Stimulated activated CD4-positive, alpha-beta T cell treated with anti-CD3 and anti-CD28 coated beads, Interleukin-2, amount 100 ng/mL, for 4 hours (primary cell): ENCODE data around the gene ZNF865.

ENCODE experiments used
- DNase-seq: peaks from one replicate; pipeline ENCODE4 v3.0.0-alpha.2; 2020; ENCODE audit warnings: low read depth

The ZNF865 gene

DNA sequence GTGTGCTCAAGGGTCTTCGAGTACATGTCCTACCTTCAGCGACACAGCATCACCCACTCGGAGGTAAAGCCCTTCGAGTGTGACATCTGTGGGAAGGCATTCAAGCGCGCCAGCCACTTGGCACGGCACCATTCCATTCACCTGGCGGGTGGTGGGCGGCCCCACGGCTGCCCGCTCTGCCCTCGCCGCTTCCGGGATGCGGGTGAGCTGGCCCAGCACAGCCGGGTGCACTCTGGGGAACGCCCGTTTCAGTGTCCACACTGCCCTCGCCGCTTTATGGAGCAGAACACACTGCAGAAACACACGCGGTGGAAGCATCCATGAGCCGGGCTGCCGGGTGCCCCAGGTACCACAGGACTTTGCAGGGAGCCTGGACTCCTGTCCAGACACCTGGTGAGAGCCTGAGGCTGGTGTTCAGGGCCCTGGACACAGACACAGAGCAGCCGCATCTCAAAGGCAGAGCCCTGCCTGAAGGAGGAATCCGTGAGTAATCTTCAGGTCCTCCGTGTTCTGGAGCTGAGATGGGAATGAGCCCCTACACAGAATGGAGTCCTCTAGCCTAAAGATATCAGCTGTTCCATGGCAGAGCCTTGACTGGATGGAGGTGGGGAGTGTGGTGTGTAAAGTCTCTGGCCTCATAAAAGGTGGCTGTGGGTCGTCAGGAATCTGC lies 39.5 kb downstream of the ZNF865 start:
- no peak for DNase-seq

GRCh38 chr19:55645512-55645881 lies 40.0 kb downstream of the ZNF865 start:
- no peak for DNase-seq

- no peak for DNase-seq
Observed at GRCh38 chr19:55646889-55647731, 41.7 kb downstream of the ZNF865 start.

DNA sequence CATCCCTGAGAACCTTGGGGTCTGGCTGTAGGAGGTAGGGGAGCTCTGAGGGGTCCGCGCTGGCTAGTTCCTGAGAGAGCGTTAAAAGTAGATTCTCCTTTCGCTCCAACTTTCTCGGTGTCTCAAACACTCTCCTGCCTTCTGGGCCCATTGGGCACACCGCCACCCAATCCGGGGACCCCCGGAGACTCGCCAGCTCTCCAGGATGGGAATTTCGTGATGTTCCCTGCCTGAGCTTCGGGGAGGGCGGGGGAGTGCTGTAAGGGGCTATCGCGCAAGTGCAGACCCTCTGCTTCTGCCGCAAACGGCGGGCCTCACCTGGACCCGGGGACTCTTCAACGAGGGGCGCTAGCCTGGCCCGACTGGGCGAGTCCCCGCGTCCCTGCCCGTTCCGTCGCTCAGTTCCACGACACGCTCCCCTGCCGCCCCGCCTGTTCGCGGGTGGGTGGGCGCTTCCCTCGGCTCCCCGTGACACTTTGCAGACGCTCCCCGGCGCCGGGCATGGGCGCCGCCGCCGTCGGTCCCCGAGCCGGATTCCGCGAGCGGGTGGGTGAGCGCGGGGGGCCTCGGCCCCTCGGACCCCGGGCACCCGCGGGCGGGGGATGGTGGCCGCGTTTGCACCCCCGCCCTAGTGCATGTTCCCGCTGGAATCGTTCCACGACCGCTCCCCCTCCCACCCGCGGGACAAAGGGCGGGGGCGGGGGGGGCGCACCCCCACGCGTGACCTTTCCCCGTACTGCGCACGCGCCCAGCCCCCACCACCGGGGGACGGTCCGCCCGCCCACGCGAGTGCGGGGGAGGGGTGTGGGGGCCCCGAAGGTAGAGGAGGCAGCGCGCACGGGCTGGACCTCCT lies 42.5 kb downstream of the ZNF865 start, which contains the start of gene CCDC106:
TSS of gene CCDC106 (plus strand) at position 481 of the 853 bp plus-strand sequence. CDS start 835 bp downstream, outside the sequence.
- peak; percentile 63 for DNase-seq

DNA sequence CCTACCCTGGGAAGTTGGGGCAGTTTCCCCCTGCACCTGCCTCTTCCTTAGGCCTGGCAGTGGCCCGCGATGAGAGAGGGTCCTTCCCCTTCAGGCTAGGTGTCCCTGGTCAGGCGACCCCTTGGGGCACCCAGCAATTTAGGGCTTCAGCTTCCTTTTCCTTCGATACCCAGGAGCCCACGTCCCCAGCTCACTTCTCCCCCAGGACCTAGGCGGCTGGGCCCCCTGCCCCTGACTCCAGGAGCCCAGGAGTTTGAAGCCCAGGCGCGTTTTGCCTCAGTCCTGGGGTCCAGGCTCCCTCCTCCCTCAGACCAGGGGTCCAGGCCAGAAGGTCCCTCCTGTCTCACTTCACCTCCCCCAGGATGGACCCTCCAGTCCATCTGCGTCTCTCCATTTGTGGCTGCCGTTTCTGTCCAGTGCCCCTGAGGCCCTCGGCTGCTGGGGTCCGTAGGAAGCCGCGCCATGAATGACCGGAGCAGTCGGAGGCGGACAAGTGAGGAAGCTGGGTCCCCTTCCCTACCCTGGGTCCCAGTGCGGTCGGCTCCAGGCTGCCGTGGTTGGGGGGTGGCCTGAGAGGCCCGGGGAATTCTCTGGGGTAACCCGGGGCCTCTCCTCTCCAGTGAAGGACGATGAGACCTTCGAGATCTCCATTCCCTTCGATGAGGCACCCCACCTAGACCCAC lies 43.3 kb downstream of the ZNF865 start:
- DNase-seq: no peak

- no peak for DNase-seq
Observed at GRCh38 chr19:55649268-55650125, 44.0 kb downstream of the ZNF865 start.

DNA sequence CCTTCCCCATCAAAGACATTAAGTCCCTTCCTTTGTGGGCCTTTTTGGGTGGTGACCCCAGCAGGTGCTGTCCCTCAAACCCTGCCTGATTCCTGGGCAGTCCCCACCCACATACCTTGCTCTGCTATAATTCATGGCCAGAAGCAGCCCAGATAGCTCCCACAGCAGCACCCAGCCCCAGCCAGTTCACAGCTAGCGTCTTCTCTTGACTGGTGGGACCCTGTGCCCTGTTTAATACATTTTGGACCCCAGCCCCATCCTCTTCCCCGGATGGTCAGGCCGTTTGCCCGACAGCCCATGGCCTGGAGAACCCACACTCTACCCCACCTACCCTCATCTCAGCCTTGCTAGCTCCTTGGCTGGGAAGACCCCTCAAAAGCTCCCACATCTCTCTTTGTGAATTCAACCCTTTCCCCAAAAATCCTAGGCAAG lies 44.7 kb downstream of the ZNF865 start:
- DNase-seq: no peak

DNA sequence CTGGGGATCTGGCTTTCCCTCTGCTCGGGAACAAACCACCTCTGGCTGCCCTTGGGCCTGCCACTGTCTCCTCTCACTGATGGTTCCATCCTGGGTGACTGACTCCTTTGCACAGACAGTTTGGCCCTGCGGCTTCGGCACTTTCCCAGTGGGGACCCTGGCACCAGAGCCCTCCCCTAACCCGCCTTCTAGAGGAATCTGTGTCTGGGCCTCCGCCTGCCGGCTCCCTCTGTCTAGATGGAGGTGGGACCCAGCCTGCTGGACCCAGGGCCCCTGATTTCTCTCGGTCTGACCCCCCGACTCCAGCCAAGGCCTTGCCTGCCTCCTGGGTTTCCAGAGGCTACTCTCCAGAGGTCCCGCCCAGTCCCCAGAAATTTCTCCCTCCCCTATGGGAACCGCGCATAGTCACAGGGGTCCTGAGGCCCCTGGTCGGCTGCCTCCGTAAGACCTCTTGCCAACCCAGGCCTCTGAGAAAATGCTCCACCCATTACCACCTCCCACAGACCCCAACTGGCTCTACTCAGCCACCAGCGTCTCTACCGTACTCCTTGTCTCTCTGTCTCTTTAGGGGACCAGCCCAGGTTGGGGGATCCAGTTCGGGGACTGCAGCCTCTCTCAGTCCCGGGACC lies 45.3 kb downstream of the ZNF865 start:
- DNase-seq: no peak

- no peak for DNase-seq
Observed at GRCh38 chr19:55651236-55651635, 45.8 kb downstream of the ZNF865 start.

DNA sequence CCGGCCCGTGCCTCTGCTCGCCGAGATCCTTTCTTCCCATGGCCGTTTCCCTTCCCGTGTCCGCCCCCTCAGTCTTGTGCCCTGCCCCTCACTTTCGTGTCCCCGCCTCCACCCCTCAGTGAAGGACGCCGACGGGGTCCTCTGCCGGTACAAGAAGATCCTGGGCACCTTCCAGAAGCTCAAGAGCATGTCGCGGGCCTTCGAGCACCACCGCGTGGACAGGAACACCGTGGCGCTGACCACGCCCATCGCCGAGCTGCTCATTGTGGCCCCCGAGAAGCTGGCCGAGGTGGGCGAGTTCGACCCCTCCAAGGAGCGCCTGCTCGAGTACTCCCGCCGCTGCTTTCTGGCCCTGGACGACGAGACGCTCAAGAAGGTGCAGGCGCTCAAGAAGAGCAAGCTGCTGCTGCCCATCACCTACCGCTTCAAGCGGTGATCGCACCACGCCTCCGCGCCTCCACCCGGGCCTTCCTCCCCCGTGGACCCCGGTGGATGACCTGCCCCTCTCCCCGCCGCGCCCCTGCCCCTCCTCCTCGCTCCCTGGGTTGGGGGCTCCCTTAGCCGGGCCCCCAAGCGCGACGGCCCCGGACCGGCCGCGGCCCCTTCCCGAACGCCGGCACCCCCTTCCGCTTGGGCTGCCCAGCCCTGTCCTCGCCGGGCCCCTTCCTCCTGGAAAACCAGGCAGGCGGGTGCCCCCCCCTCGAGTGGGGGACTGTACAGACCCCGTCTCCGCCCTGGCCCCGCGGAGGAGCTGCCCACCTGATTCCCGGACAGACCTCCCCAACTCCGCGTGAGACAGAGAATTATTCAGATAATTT lies 47.1 kb downstream of the ZNF865 start:
- no peak for DNase-seq

GRCh38 chr19:55653651-55654322 lies 48.3 kb downstream of the ZNF865 start:
- peak; percentile 99 for DNase-seq

DNA sequence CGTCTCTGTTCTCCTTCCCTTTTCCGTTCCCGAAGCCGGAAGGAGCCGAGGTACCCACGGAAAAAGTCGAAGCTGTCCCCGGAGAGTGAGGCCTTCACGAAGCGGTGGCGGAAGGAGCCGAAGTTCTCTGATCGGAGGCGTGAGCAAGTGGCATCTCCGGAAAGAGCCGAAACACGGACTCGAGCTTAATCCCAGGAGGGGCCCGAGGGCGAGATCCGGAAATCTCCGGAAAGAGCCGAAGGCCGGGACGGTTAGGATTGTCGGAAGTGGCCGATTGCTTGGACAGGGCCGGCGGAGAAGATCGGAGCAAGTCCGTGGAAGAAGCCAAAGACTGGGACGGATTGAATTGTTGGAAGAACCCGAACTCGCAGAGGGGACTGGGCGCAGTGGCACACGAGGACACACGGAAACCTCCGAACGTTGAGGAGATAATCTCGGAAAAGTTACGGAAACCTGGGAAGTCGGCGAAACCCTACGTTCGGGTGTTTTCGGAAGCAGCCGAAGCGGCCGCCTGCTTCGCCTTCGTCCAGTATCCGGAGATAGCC lies 48.9 kb downstream of the ZNF865 start:
- peak; percentile 98 for DNase-seq

- peak; percentile 93 for DNase-seq
Observed at GRCh38 chr19:55654868-55655647, 49.6 kb downstream of the ZNF865 start, which contains the start of gene U2AF2. TSS of gene U2AF2 (plus strand) at chr19:55655035. CDS start at chr19:55655105, 70 bp downstream.

DNA sequence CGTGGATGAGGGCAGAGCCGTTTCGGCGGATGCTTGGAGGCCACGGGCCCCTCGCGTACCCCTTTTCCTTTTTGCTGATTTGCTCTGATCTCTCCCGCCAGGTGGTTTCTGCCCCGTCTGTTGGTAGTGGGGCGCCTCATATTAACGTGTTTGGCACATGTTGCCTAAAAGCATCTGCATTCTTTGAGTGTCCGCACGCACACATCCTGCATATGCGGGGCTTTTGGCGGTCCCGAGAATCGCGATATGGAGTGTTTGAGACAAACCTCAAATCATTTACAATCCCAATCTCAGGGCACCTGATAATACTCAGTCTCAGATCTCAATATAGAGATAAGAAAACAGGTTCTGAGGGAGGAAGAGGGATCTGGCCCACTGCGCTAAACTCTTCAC lies 50.2 kb downstream of the ZNF865 start:
- DNase-seq: no peak

DNA sequence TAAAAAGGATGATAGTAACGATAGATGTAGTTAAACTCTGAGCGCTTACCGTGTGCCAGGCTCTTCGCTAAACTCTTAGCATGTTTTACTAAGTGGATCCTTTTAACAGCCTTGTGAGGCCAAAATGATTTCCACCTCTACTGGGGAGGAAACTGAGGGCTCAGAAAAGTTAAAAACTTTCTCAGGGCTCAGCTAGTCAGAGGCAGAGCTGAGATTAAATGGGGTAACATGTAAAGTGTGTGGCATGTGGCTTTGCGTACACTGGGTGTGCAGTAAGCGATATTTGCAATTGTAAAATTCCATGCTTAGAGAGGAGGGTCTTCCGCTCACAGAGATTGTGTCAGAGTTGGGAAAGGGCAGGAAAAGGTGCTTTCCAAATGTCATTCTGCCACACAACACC lies 51.1 kb downstream of the ZNF865 start:
- no peak for DNase-seq

DNA sequence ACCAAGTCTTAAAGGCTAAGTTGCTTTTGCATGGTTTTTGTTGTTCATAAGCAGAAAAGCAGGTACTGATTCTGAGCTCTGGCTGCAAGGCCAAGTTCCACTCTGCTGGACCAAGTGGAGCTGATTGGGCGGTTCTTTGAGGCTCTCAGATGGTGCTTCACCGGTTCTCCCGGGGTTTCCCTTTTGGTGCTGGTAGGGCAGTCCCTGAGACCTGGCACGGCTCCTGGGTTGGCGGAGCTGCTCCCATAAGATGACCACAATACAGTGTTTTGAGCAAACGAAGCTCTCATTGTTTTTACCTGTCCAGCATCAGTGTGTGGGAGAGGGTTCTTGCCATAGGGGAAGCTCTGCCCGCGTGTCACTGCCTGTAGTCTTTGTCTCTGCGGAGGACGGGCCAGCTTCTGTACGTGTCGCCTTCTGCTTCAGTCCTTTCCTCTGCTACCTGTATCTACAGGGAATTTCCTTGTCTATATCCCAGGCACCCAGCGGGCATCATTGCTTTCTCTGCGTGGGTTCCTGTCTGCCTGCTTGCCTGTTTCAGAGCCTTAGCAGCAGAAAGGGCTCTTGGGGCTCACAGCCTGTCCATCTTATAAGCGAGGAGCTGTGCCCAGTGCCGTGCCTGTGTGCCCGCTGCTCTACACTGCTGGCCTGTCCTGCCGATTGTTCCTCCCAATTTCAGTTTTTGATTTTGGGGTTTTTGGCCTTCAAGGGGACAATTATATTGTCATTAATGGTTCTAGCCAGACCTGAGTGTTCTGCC lies 51.7 kb downstream of the ZNF865 start:
- DNase-seq: no peak
